22Rv1 (cell line): Measurements from ENCODE around the gene TBC1D22A.

Source experiments
- ZFX ChIP-seq: fragments of 450-650 bp; IDR thresholded peaks from 2 replicates; pipeline ENCODE4 v1.6.1; 2017; ENCODE audit warnings: antibody characterized with exemption, borderline replicate concordance
- TF ChIP-seq, protein P1 (sequence below): fragments of 450-650 bp; IDR thresholded peaks from 2 replicates; pipeline ENCODE4 v1.5.1; 2017; ENCODE audit warnings: mild to moderate bottlenecking

DNA sequence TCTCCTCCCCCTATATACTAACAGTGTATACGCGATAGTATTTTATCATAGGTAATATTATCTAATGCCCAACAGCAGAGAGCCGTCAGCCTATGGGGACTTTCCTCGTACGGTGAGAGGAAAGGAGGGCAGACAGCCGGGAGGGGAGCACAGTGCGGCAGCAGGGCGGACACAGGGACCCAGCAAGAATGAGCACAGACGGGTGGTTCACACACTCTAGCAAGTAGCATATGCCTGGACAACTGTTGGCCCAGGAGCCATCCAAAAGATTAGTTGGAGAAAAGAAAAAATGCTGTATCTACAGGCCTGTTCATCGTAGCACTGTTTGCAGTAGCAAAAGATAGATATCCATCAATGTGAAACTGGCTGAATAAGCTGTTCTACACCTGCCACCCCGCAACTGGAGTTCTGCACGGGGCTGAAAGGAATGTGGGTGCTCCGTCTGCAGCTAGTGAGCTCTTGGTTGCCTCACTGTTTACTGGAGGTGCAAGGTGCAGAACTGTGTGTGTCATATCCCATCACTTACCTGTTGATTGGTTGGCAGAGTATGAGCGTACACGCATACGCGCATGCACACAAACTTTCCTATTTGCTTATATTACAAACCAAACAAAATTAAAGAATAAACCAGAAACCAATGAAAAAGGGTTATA lies 324.3 kb downstream of the TBC1D22A start:
- TF ChIP-seq, protein P1, sequence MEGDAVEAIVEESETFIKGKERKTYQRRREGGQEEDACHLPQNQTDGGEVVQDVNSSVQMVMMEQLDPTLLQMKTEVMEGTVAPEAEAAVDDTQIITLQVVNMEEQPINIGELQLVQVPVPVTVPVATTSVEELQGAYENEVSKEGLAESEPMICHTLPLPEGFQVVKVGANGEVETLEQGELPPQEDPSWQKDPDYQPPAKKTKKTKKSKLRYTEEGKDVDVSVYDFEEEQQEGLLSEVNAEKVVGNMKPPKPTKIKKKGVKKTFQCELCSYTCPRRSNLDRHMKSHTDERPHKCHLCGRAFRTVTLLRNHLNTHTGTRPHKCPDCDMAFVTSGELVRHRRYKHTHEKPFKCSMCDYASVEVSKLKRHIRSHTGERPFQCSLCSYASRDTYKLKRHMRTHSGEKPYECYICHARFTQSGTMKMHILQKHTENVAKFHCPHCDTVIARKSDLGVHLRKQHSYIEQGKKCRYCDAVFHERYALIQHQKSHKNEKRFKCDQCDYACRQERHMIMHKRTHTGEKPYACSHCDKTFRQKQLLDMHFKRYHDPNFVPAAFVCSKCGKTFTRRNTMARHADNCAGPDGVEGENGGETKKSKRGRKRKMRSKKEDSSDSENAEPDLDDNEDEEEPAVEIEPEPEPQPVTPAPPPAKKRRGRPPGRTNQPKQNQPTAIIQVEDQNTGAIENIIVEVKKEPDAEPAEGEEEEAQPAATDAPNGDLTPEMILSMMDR = no peak
- TF ChIP-seq ZFX = no peak
